Astrocyte of the cerebellum (primary cell): Measurements from ENCODE around the gene COL23A1.

Experiments
- DNase-seq: peaks from one replicate; pipeline ENCODE4 v3.0.0-alpha.2; 2011; ENCODE audit warnings: low read depth
- H3K4me3 ChIP-seq: 2 replicates; pipeline ENCODE4 v1.5.1; 2011; ENCODE audit warnings: mild to moderate bottlenecking, low read depth, low read length, moderate library complexity
- in situ Hi-C: cut with HindIII; loops from 2 replicates; pipeline ENCODE4 v1.10.0; 2017; ENCODE audit warnings: low sequenced_read_pairs
- TF ChIP-seq, protein P1 (sequence below): IDR thresholded peaks from 2 replicates; pipeline ENCODE4 v1.5.1; 2012; ENCODE audit warnings: low read length, low read depth, moderate library complexity, mild to moderate bottlenecking; ENCODE audit errors: missing control alignments

The COL23A1 gene

DNA sequence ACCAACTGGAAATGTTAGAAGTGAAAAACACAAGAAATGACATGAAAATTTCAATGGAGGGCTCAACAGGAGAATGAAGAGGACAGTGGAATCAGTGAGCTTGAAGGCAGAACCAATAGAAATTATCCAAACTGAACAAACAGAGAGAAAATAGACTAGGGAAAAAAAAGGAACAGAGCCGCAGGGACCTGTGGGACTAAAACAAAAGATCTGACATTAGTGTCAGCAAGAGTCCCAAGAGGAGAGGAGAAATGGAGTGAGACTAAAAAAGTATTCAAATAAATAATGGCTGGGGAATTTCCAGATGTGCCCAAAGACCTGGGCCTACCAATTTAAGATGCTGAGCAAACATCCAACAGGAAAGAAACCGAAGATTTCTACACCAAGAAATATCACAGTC lies 182.5 kb downstream of the COL23A1 start:
- no peak for DNase-seq
- TF ChIP-seq, protein P1, sequence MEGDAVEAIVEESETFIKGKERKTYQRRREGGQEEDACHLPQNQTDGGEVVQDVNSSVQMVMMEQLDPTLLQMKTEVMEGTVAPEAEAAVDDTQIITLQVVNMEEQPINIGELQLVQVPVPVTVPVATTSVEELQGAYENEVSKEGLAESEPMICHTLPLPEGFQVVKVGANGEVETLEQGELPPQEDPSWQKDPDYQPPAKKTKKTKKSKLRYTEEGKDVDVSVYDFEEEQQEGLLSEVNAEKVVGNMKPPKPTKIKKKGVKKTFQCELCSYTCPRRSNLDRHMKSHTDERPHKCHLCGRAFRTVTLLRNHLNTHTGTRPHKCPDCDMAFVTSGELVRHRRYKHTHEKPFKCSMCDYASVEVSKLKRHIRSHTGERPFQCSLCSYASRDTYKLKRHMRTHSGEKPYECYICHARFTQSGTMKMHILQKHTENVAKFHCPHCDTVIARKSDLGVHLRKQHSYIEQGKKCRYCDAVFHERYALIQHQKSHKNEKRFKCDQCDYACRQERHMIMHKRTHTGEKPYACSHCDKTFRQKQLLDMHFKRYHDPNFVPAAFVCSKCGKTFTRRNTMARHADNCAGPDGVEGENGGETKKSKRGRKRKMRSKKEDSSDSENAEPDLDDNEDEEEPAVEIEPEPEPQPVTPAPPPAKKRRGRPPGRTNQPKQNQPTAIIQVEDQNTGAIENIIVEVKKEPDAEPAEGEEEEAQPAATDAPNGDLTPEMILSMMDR: no peak
- in situ Hi-C loops: no loop called here
- no peak overlapping the region for H3K4me3 ChIP-seq

DNA sequence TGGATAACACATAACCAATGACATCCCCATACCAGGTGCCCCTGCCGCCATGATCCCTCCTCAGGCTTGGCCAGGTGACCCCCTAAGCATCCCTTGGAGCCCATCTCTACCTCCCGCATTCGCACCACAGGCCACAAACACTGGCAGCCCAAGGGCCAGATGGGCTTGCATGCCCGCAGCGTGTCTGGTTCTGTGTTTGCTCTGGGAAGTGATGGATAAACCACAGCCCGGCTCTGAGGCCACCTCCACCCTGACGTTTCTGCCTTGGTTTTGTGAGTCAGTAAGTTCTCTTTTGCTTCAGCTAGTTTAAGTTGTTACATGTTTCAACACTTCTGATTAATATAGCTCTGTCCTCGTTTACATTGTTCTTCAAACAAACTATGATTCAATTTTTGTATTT lies 185.2 kb downstream of the COL23A1 start:
- no peak for DNase-seq
- H3K4me3 ChIP-seq: no peak overlapping the region
- in situ Hi-C loops: no loop called here
- TF ChIP-seq, protein P1: no peak

DNA sequence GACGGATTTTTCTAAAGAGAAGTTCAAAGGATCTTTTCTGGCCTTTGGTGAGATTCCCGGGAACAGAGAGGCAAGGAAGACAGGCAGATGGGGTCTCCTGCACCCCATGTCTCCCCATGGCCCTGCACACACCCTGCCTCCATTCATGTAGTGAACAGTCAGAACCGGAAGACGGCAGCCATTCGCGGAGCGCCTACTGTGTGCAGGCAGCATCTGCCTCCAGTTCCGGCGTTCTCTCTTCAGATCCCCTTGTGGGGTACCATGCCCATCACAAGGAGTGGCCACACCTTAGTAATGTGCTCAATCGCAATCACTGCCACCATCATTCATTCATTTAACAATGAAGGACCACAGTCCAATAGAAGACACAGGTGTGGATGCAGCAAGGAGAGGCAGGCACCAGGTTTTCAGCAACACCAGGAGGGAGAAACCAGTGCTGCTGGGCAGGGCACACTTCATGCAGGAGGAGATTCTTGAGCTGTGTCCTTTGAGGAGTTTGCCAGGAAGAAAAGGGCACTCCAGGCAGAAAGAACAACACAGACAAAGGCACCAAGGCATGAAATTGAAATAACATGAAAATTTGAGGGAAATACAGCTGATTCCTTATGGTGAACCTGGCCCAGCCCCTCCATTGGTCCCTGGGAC lies 186.1 kb downstream of the COL23A1 start:
- DNase-seq: no peak
- TF ChIP-seq, protein P1: no peak

DNA sequence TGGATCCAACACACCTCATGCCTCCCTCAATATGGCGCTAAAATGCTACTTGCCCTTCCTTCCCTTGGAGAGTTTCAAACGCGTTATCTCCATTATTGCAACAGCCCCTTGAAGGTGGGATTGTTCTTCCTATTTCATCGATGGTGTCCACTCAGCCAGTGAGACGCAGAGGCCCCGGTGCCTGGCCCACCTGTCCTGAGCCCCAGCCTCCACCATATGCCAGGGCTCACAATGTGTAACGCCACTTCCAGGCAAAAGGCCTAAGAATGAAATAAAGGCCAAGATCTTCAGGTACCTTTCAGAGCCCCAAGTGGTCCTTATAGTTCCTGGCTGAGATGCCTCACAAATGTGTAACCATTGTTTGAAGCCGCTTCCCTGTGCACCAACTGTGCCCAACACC lies 186.8 kb downstream of the COL23A1 start:
- in situ Hi-C loops: no loop called here

More for the DNA sequence above, 186.1 kb downstream of the COL23A1 start:
- in situ Hi-C loops: no loop called here
- H3K4me3 ChIP-seq: no peak overlapping the region

DNA sequence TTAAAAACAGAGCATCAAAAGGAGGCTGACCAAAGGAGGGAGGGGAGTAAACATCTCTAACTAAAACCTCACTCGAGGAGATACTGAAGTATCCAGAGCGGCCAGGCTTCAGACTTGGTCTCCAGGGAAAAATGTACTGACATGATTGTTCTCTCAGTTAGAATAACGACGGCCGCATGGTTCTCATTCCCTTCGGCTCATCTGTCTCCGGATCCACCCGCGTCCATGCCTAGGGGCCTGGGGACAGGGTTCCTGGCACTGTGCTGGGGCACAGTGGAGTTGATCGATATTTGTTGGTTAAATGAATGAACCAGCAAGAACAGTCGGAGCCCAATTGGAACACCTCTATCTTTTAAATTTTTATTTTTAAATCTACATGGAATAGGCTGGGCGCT lies 190.5 kb downstream of the COL23A1 start:
- TF ChIP-seq, protein P1: no peak
- DNase-seq: no peak
- in situ Hi-C loops: no loop called here
- no peak overlapping the region for H3K4me3 ChIP-seq

More for the DNA sequence above, 186.8 kb downstream of the COL23A1 start:
- H3K4me3 ChIP-seq: no peak overlapping the region
- TF ChIP-seq, protein P1: no peak
- DNase-seq: no peak

DNA sequence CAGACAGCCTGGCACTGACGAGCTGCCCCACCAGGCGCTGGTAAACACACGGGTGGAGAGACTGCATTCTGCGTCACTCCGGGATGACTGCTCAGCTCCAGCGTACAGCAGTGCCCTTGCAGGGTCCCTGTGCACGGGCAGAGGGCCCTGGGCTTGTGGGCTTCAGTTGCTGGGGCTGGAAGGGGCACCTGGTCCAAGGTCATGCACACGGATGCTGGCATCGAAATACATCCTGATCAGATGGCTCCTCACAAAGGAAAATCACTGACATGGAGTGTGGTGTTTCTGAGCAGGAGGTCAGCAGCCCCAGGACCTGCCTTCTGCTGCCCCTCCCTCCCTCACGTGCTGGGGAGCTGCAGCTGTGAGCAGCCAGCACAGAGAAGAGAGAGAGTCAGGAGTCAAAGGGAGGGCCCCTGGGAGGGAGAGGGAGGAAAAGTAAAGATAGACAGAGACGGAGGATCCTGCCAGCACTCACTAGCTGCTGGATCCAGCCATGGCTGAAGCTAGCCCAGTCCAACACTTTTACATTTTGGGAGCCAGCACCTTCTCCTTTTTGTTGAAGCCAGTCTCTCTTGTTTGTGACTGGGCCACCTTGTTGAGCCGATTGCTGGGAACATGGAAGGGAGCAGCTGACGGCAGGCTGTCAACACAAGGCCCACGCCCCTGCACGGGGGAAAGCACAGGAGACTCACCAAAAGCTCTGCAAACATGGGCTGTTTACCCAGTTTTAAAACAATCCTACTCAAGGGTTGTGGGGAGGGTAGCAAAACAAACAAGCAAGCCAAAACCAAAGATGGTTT lies 191.1 kb downstream of the COL23A1 start:
- TF ChIP-seq, protein P1: no peak
- no peak overlapping the region for H3K4me3 ChIP-seq
- in situ Hi-C loops: no loop called here
- DNase-seq: no peak
